Cardiac fibroblast (primary cell): ENCODE results near the gene LRMDA.

Experiments used
- DNase-seq, 2 donors: peaks; one replicate each; pipeline versions ENCODE4 v3.0.0 to v3.0.0-alpha.2; 2010; ENCODE audit warnings: low read depth in 2 of 2
- H3K4me3 ChIP-seq, 2 donors: replicated peaks in 1 of 2; 1 replicate in 1 of 2; 2 replicates in 1 of 2; pipeline ENCODE4 v1.5.1; 2011; ENCODE audit warnings: low read depth in 2 of 2, low read length in 2 of 2, mild to moderate bottlenecking in 2 of 2, moderate library complexity in 1 of 2
- CTCF ChIP-seq: IDR thresholded peaks from one replicate; pipeline ENCODE4 v1.5.1; 2011; ENCODE audit warnings: low read depth, mild to moderate bottlenecking, low read length, inconsistent platforms

Gene LRMDA

DNA sequence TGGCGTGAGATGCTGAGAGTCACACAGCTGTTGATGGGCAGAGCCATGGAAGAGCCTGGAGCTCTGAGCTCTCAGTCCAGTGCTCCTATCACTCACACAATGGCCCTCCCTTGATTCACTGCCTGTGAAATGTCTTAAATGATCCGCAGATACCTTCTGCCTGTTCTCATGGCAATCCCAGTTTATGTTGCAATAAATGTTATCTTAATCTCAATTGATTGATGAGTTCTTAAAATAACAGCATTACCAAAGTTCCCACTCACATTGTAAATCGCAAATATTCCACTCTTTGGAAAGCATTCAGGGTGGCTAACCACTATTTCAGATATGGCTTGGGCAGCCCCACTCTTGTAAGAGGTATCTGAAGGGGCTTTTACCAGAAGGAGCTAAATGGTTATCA lies 865.5 kb downstream of the LRMDA start:
- no peak overlapping the region for H3K4me3 ChIP-seq
- no peak for DNase-seq
- TF ChIP-seq CTCF, result no peak

DNA sequence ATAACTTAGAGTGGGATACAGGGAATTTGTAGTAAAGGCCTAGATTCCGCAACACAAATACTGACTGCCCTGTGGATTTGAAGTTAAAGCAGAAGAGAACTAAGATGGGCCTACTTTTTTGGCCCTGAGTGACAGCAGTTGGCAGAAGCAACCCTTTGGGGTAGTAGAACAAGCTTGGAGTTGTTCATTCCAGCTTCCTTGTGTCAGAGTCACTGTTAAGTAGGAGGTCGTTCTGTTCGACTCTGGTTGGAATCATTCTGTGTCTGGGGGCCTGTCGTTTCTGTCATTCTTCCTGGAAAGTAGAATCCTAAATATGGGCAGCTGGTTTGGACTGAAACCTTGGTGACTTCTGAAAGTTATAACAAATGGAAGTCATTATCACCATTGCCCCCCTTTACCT lies 865.9 kb downstream of the LRMDA start:
- peak in 1 of 2 donors; percentile 48 for DNase-seq
- H3K4me3 ChIP-seq, result no peak overlapping the region
- no peak for TF ChIP-seq CTCF

DNA sequence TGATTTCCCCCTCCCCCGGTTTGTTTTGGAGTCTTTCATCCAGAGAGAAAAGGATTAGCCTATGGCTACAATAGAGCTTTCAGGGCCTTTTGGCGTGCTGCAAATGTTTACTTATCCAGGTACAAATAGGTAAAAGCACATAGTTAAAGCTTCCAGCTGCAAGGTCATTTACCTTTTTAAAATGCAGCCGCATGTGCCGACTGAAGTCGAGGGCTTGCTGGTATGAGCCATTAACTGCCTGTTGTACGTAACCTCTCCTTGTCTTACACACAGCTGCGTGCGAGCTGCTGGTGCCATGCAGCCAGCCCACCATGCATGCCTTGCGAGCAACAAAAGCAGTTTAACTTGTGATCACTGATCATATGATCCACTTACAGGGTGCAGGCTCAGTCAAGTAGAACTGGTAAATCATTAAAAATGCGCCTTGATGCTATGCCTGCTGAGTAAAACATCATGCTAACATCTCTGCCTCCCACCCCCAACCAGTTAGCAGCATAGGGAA lies 866.4 kb downstream of the LRMDA start:
- TF ChIP-seq CTCF, result no peak
- no peak for DNase-seq
- H3K4me3 ChIP-seq, result no peak overlapping the region

DNA sequence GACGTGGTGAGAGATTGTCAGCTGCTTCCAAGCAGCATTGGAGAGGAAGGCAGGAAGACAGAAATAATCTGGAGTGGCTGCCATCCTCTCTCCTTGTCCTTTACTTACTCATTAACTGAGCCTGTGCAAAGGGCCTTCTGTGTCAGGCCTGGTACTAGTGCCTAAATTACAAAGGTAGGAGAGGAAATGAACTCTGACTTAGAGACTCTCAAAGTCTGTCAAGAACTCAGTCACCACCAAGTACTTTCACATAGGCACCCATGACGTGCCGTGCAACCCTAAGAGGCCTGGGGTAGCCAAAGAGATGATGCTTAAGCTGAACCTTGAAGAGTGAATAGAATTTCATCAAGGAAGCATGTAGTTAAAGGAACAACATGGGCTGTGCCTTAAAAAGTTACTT lies 866.9 kb downstream of the LRMDA start:
- no peak for DNase-seq
- no peak for TF ChIP-seq CTCF
- H3K4me3 ChIP-seq, result no peak overlapping the region

DNA sequence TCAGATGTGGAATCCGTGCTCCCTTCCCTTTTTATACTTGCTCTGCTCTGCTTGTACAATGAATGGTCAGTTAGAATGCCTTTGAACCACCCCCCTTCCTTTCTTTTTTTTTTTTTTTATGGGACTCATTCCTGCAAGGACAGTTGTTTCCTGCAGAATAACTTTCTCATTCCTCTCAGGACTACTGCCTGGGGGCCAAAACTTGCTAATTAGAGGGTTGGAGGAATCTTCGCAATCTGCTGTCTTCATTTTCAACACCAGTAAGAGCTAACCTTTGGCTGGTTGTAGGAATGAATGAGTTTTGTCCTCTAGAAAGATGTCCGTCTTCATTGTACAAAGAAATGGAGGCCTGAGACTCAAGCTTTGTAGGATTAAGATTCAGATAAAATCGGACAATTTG lies 868.1 kb downstream of the LRMDA start:
- H3K4me3 ChIP-seq, result no peak overlapping the region
- no peak for TF ChIP-seq CTCF
- no peak for DNase-seq

- no peak for TF ChIP-seq CTCF
- DNase-seq, result no peak
Measured at GRCh38 chr10:76301211-76301610, 869.8 kb downstream of the LRMDA start.

GRCh38 chr10:76301950-76302349 lies 870.5 kb downstream of the LRMDA start:
- no peak overlapping the region for H3K4me3 ChIP-seq
- DNase-seq, result peak in 1 of 2 donors; percentile 22
- TF ChIP-seq CTCF, result peak; percentile 1

More at GRCh38 chr10:76301211-76301610, 869.8 kb downstream of the LRMDA start:
- H3K4me3 ChIP-seq, result no peak overlapping the region
